K562 (cell line): Measurements from ENCODE around the gene ARHGEF10L. TPM values are rescaled to one million over a fixed set of nuclear protein-coding genes. Genes with fewer than 3 reads are reported as not detected.

ENCODE experiments used
- ATAC-seq: fragments of 200-7000 bp; cut with Tn5 transposase; 3 replicates; pipeline ENCODE4 v1.9.1; 2020; ENCODE audit warnings: moderate library complexity
- BruUV-seq: library from RNA; stranded (reverse); fragments of 400-500 nt; replicated peaks from 2 replicates; lab custom pipeline; 2021; lab: Mats Ljungman, UMichigan
- CTCF ChIA-PET: fragments of 300-600 bp; formaldehyde crosslinking; extraction: SDS; loops from one replicate; lab custom pipeline; 2021; ENCODE audit warnings: low intra/inter-chr PET ratio; lab: Yijun Ruan, JAX
- POLR2A ChIA-PET: fragments of 300-600, 350-650 bp; sonication (Branson Sonifier 250); formaldehyde crosslinking; extraction: SDS; loops from one replicate; lab custom pipeline; 2021; ENCODE audit warnings: antibody characterized with exemption, inconsistent platforms; lab: Yijun Ruan, JAX
- DNase-seq, 4 experiments: peaks; one replicate each; pipeline versions ENCODE4 v3.0.0 to v3.0.0-alpha.2; 2011 to 2018; ENCODE audit warnings: low spot score in 3 of 4, mixed read lengths in 3 of 4; ENCODE audit errors: extremely low read depth in 1 of 4
- FAIRE-seq: peaks from 2 replicates; lab custom pipeline; 2011; peaks lifted over from hg19 to GRCh38; lab: Jason Lieb, UNC
- H2AFZ ChIP-seq: 2 replicates; pipeline ENCODE4 v1.6.0; 2011; ENCODE audit warnings: low read depth, low read length, control low read depth, inconsistent platforms
- H3K27ac ChIP-seq: fragments of 200-600 bp; 3 replicates; pipeline ENCODE4 v1.8.0; 2011; ENCODE audit warnings: low read depth, mild to moderate bottlenecking, control low read depth, inconsistent platforms, low read length, moderate library complexity, mixed read lengths; ENCODE audit errors: extremely low read depth
- H3K27me3 ChIP-seq, 2 experiments: fragments of 300-600 bp in 1 of 2; 2 replicates in 1 of 2; 3 replicates in 1 of 2; pipeline versions ENCODE4 v1.6.0 to v1.8.0; 2011; ENCODE audit warnings: inconsistent platforms in 2 of 2, low read length in 2 of 2, mild to moderate bottlenecking in 1 of 2, mixed read lengths in 1 of 2, moderate library complexity in 1 of 2; ENCODE audit not compliant: control insufficient read depth in 2 of 2, insufficient read depth in 2 of 2
- H3K36me3 ChIP-seq: fragments of 300-600 bp; 3 replicates; pipeline ENCODE4 v1.8.0; 2011; ENCODE audit warnings: mild to moderate bottlenecking, low read length, inconsistent platforms; ENCODE audit not compliant: control insufficient read depth, insufficient read depth
- H3K4me1 ChIP-seq, 2 experiments: fragments of 200-600 bp in 1 of 2; replicated peaks in 1 of 2; 2 replicates in 1 of 2; 3 replicates in 1 of 2; pipeline versions ENCODE4 v1.5.1 to v1.8.0; 2011; ENCODE audit warnings: inconsistent platforms in 2 of 2, low read length in 2 of 2, mild to moderate bottlenecking in 1 of 2, mixed read lengths in 1 of 2, moderate library complexity in 1 of 2; ENCODE audit not compliant: control insufficient read depth in 2 of 2, insufficient read depth in 2 of 2
- H3K4me2 ChIP-seq: 2 replicates; pipeline ENCODE4 v1.6.1; 2011; ENCODE audit warnings: low read length, control low read depth, inconsistent platforms, mixed read lengths; ENCODE audit not compliant: insufficient read depth
- H3K4me3 ChIP-seq: fragments of 200-600 bp; sonication (generic), shearing (Covaris generic); 2 replicates; pipeline ENCODE4 v1.5.1; 2016; ENCODE audit warnings: control low read depth, inconsistent platforms
- H3K79me2 ChIP-seq: fragments of 200-600 bp; 3 replicates; pipeline ENCODE4 v1.8.0; 2011; ENCODE audit warnings: low read length, inconsistent platforms; ENCODE audit not compliant: control insufficient read depth, insufficient read depth
- H3K9ac ChIP-seq, 2 experiments: 2 replicates each; pipeline versions ENCODE4 v1.6.0 to v1.6.1; 2011; ENCODE audit warnings: low read depth in 2 of 2, low read length in 2 of 2, control low read depth in 1 of 2, inconsistent platforms in 1 of 2, mild to moderate bottlenecking in 1 of 2, mixed read lengths in 1 of 2; ENCODE audit not compliant: insufficient read depth in 1 of 2
- H3K9me1 ChIP-seq: one replicate; pipeline ENCODE4 v1.6.0; 2011; ENCODE audit warnings: inconsistent platforms, mild to moderate bottlenecking, low read length, moderate library complexity; ENCODE audit not compliant: control insufficient read depth, insufficient read depth
- H3K9me3 ChIP-seq: replicated peaks from 2 replicates; pipeline ENCODE4 v1.5.1; 2011; ENCODE audit warnings: low read depth, low read length, inconsistent platforms; ENCODE audit not compliant: control insufficient read depth, insufficient read depth
- H4K20me1 ChIP-seq: replicated peaks from 2 replicates; pipeline ENCODE4 v1.6.1; 2011; ENCODE audit warnings: low read length, inconsistent platforms, mixed read lengths; ENCODE audit not compliant: control insufficient read depth, insufficient read depth
- AFF4 ChIP-seq: sonication (generic); formaldehyde crosslinking; IDR thresholded peaks from 2 replicates; pipeline ENCODE4 v1.8.0; 2023; ENCODE audit warnings: mild to moderate bottlenecking, missing genetic modification reagents
- E2F1 ChIP-seq: sonication (generic); formaldehyde crosslinking; IDR thresholded peaks from 2 replicates; pipeline ENCODE4 v1.8.1; 2023; ENCODE audit warnings: mild to moderate bottlenecking, missing genetic modification reagents, moderate library complexity
- ERF ChIP-seq: fragments of 450-650 bp; formaldehyde crosslinking; IDR thresholded peaks from 2 replicates; pipeline ENCODE4 v1.4.0; 2020; ENCODE audit warnings: mild to moderate bottlenecking, mixed read lengths
- GABPB2 ChIP-seq: fragments of 250-450 bp; sonication (Bioruptor Pico); conservative IDR thresholded peaks from 2 replicates; pipeline ENCODE4 v1.5.1; 2021; ENCODE audit warnings: mild to moderate bottlenecking
- MEF2A ChIP-seq: IDR thresholded peaks from 2 replicates; pipeline ENCODE4 v1.6.1; 2011; ENCODE audit warnings: low read depth, mild to moderate bottlenecking, low read length, moderate library complexity; ENCODE audit not compliant: control insufficient read depth
- NEUROD1 ChIP-seq: fragments of 150-350 bp; IDR thresholded peaks from 2 replicates; pipeline ENCODE4 v1.6.1; 2014; ENCODE audit warnings: borderline replicate concordance, low read length, low read depth; ENCODE audit not compliant: partially characterized antibody
- PHB2 ChIP-seq: fragments of 450-650 bp; IDR thresholded peaks from 2 replicates; pipeline ENCODE4 v1.6.1; 2017; ENCODE audit warnings: low read depth
- TOE1 ChIP-seq, 2 experiments: fragments of 450-650 bp in 1 of 2; sonication (generic) in 1 of 2; formaldehyde crosslinking in 1 of 2; IDR thresholded peaks; 2 replicates each; pipeline versions ENCODE4 v1.7.1 to v1.8.0; 2016 to 2022; ENCODE audit warnings: borderline replicate concordance in 2 of 2, mild to moderate bottlenecking in 2 of 2, antibody characterized with exemption in 1 of 2, inconsistent platforms in 1 of 2, low read depth in 1 of 2, missing genetic modification reagents in 1 of 2, moderate library complexity in 1 of 2
- ZBTB1 ChIP-seq: sonication (generic); formaldehyde crosslinking; IDR thresholded peaks from 2 replicates; pipeline ENCODE4 v1.8.1; 2023; ENCODE audit warnings: missing genetic modification reagents, low read depth, mild to moderate bottlenecking, borderline replicate concordance
- ZBTB43 ChIP-seq: sonication (generic); formaldehyde crosslinking; IDR thresholded peaks from 2 replicates; pipeline ENCODE4 v1.8.0; 2023; ENCODE audit warnings: mild to moderate bottlenecking, missing genetic modification reagents
- ZSCAN29 ChIP-seq: fragments of 450-650 bp; IDR thresholded peaks from 2 replicates; pipeline ENCODE4 v1.6.1; 2017
- WGBS: fragments of 100-300 bp; shearing (Covaris generic); methylation state at CpG from one replicate; pipeline ENCODE4 v1.1.6; 2016; ENCODE audit warnings: low coverage, mixed read lengths; ENCODE audit not compliant: insufficient coverage; ENCODE audit errors: missing lambda C conversion rate; 5-methylcytosine and 5-hydroxymethylcytosine counted together
- in situ Hi-C: fragments of 300-500 bp; cut with MboI; formaldehyde crosslinking; loops from 4 replicates; pipeline ENCODE4 v1.15.0; 2018; ENCODE audit warnings: inconsistent platforms, mixed read lengths
- intact Hi-C: fragments of 100-400 bp; cut with micrococcal nuclease; formaldehyde crosslinking; loops from 2 replicates; pipeline ENCODE4 v1.14.2; 2022
- polyA plus RNA-seq, 8 experiments: library from polyadenylated mRNA; depleted of rRNA in 4 of 8; stranded (reverse) in 5 of 8; unstranded in 3 of 8; fragments of >200 nt; fragmentation: Nextera tagmentation in 2 of 8; fragmentation: Illumina TruSeq in 1 of 8; extraction: Ambion mirVana in 2 of 8; extraction: Trizol in 1 of 8; gene quantifications; 2 replicates each; pipeline versions ENCODE4 v1.2.1 to v1.2.3, GENCODE V29; 2011 to 2014; ENCODE audit warnings: inconsistent platforms in 1 of 8, missing spikeins in 1 of 8
- total RNA-seq, 7 experiments: library from RNA; depleted of rRNA in 6 of 7; stranded (reverse); fragments of >200 nt in 6 of 7; fragmentation: Illumina TruSeq in 2 of 7; extraction: Trizol in 2 of 7; gene quantifications; 2 replicates each; pipeline versions ENCODE4 v1.2.1 to v1.2.3, GENCODE V29; 2011 to 2021; ENCODE audit warnings: low replicate concordance in 1 of 7
- TF ChIP-seq, protein P1 (sequence below): sonication (generic); formaldehyde crosslinking; IDR thresholded peaks from 2 replicates; pipeline ENCODE4 v1.9.0; 2022; ENCODE audit warnings: mild to moderate bottlenecking, missing genetic modification reagents

Gene ARHGEF10L
- total and polyA plus RNA-seq, 9 of the 15 experiments (the other 6 are each of a cell fraction or from before 2014, with no cell fraction given) = 0.09 to 0.13 TPM; not detected in 7

DNA sequence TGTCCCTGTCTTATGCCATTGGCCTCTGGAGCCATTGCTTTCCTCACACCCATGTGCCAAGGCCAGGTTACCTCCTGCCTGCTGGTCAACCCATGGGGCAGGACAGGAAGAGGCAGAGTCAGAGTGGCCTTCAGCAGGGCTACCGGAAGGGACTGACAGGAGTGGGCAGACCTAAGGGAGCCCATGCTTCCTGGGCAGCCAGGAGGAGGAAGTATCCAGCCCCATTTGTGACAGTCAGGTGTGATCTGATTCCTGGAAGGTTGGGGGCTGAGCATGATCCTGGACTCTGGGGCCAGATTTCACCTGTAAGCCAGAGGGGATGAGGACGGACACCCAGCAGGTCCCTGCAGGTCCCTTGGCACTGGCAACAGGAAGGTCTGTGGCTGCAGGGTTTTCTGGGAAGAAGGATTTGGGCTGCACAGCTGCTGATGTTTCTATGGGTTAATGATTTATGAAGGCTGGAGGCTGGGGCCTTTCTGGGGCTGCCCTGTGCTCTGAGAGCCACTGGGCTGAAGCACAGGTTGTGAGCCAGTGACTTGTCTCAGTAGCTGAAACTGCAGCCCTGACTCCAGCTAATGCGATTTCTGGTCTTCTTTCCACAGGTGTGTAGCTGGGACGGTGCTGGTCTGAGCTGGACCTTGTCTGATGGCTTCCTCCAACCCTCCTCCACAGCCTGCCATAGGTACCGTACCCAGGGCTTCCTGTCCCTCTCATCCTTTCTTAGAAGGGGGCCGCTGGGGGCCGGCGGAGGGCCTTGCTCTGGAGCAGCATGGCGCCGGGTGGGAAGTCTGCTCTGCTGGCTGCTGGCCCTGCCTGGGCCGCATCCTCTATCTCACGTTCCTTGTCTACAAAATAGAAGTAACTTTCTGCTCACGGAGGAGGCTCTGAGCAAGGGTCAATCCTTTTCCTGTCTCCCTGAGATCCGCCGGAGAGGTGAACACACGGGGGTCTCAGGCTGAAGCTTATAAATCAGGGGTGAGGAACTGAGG is 40.7 kb downstream of the ARHGEF10L start:
- no peak for DNase-seq
- Histone ChIP-seq H4K20me1 (peaks cover 18% of the 10 kb centered on the region; the same call in 1 of the 2 replicates), H3K9me3 (no peaks in the 10 kb centered on the region), H3K4me1 (no peaks in the 10 kb centered on the region), H3K4me2 (no peak overlapping the region), H3K79me2 (no peaks in the 10 kb centered on the region), H3K9me1 (no peaks in the 10 kb centered on the region), H3K36me3 (no peaks in the 10 kb centered on the region), H3K27ac (no peak overlapping the region), H3K27me3 (peaks cover 24 to 66% of the 10 kb centered on the region in 2 experiments; a peak in 4 of 5 replicates), H3K4me3 (no peak overlapping the region), H3K9ac (peak overlapping the region in 1 of 2 experiments; percentile 6; a peak in 1 of 4 replicates), H2AFZ (no peak overlapping the region)
- no peak for FAIRE-seq
- in situ Hi-C loops = no loop called here
- BruUV-seq = no TSS peak
- TF ChIP-seq ZBTB43 (no peak), ERF (no peak), TOE1 (IDR thresholded peaks at IDR 0.05; ENCODE audit: borderline replicate concordance) (no peak), TOE1 (CRISPR knock-in tag; IDR thresholded peaks at IDR 0.05; ENCODE audit: borderline replicate concordance, low read depth) (no peak), MEF2A (no peak), ZBTB1 (CRISPR knock-in tag) (no peak), GABPB2 (CRISPR knock-in tag) (no peak), AFF4 (CRISPR knock-in tag) (no peak), NEUROD1 (no peak), ZSCAN29 (no peak), PHB2 (no peak), E2F1 (CRISPR knock-in tag) (no peak)
- TF ChIP-seq, protein P1, sequence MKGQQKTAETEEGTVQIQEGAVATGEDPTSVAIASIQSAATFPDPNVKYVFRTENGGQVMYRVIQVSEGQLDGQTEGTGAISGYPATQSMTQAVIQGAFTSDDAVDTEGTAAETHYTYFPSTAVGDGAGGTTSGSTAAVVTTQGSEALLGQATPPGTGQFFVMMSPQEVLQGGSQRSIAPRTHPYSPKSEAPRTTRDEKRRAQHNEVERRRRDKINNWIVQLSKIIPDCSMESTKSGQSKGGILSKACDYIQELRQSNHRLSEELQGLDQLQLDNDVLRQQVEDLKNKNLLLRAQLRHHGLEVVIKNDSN (CRISPR knock-in tag) = no peak
- ATAC-seq = no peak
- ChIA-PET CTCF (no interaction called here), POLR2A (interaction anchor here (0.7 kb wide), 1 partner anchor 11 kb away, joined by 3 read pairs; no protein-coding TSS in a partner anchor)
- 2% methylated on average over 16 of the region's 16 CpGs for WGBS
- intact Hi-C loops = no loop called here
